Fibroblast of the conjunctiva (primary cell): ENCODE results near the gene CREB5.
"Not testable (repeated sequence)": the region's sequence is repeated elsewhere in the genome, so short reads cannot be mapped to it uniquely, and the experiment has no call there.

Experiments
- DNase-seq: peaks from one replicate; pipeline ENCODE4 v3.0.0-alpha.2; 2010; ENCODE audit warnings: low read depth

The CREB5 gene

DNA sequence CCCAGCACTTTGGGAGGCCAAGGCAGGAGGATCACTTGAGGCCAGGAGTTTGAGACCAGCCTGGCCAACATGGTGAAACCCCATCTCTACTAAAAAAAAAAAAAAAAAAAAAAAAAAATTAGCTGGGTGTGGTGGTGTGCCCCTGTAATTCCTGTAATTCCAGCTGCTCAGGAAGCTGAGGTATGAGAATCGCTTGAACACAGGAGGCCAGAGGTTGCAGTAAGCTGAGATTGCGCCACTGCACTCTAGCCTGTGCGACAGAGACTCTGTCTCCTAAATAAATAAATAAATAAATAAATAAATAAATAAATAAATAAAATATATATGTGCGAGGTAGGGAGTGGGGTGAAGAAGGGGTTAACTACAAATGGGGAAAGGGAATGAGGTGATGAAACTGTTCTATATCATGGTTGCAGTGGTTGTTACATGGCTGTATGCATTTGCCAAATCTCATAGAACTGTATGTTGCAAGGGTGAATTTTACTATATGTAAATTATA is 199.1 kb downstream of the CREB5 start:
- not testable (repeated sequence) for DNase-seq

DNA sequence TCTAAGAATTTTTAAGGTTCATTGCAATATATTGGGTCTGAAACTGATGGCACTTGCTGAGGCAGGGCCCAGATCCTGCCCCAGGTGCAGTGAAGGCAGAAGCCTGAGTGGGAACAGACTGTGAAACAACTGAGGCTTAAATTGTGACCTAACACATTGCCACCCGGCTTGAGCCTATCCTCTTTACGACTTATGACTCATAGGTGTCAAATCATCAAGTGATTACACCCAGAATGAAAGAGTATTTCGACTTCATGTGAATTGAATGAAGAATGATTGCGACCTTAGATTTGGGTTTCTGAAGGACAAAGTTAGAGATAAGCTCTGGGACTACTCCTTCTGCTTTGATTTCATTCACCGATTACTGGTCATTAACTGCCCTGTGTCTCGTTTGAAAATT is 200.9 kb downstream of the CREB5 start:
- no peak for DNase-seq

DNA sequence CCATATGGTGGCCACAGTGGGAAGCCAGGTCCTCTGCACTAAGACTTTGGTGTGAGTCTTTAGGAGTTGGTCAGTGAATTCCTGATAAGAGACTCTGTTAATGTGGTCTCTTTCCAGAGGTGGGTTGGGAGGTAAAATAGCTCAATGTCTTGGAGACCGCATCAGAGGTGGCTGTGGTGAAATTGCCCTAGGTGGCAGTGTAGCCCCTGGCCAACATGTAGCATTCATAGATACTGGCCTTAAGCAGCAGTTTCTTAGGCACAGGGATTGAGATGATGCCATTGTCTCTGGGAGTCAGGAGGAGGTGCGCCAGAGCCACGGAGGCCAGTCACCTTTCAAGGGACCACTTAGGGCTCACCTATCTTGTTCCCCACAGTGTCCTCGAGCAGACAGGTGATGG is 202.8 kb downstream of the CREB5 start:
- no peak for DNase-seq

DNA sequence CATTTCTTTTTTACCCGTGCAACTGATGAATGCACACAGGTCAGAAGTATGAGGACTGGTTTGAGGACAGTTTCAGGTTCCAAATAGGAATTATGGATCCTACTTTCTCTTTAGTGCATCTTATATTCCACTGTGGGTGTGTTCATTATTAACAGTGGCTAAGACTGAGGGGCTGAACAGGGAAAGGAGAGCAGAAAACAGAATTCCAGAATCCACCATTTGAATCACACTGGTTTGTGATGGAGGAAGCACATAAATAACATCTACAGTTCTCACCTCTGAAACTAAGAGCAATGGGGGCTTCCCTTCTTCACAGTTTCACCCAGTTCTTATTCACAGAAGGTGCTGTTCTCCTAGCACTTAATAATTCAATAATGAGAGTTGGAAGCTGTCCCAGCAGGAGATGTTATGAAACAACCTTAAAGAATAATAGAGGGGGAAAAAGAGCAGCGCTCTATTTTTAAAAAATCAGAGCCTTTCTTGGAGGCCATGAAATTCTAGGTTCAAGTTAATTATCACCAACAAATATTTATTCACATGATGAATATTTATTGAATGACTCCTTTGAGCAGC is 205.1 kb downstream of the CREB5 start:
- DNase-seq: no peak

DNA sequence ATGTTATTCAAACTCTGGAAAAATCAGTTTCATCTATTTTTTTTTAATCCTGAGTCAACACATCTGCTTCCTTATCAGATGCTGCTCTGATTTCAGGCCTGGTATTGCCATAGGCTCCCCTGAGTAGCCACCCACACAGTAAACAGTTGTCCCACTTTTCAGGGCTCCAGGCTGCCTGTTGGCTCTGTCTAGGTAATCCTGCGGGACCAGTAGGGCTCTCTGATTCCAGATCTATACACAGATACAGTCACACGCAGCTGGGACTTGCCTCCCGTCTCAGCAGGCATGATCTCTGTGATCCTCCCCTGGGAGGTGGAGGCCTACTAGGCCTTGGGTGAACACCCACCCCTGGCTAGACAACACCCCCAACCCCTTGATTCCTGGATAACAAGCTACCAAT is 206.1 kb downstream of the CREB5 start:
- DNase-seq: no peak

DNA sequence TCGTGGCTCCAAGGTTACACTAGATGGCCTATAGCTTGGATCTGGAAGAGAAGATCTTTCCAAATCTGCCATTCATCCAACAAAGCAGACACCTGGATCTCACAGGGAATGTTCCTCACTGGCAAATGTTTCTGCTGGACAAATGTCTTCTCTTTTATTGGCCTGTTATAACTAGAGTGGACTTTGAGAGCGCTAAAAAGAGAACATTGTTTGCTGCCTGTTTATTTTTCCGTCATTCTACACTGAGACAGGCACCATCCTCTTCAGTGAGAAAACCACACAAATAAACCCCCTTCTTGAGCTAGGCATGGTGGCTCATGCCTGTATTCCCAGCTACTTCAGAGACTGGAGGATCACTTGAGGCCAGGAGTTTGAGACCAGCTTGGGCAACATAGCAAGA is 206.9 kb downstream of the CREB5 start:
- no peak for DNase-seq

DNA sequence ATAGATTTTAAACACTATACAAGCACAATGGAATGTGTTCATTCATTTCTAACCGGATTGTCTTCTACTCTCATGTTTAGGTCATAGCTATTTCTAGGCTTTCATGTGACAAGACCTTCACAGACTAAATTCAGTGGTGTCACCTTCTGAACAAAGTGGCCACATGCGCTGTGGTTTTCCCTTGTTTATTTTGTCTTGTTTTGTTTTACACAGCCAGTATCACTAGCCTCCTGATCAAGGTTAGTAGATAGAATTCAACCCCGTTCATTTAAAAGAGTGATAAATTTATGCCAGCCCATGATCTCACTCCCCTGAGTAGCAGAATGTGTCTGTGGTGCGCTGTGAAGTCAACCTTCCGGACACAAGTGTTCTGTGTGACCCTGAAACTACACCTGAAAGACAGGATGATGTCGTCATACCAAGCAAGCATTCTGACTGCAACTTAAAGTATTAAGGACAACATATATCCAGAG is 209.1 kb downstream of the CREB5 start:
- DNase-seq: no peak

DNA sequence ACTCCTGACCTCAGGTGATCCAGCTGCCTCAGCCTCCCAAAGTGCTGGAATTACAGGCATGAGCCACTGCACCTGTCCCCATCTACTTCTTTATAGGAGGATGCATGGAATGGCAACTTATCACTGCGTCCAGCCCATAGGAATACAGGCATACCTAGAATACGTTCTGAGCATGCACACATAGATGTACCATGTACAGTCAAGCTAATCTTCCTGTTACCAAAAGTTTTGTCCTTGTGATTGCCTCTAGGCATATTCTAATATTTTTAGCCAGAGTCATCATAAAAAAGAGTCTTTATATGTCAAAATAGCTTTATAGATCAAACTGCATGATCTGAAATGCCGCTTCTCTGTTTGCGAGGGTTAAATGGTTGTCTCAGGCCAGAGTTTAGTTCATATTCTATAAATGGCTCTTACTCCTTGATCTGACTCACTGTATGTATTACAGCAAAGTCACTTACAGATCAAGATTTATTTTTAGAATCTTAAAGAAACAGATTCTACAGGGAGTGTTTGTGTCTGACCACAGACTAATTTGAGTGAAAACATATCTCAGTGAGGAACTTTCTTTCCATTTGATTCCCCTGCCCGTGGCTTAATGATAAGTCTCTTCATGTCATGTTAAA is 210.9 kb downstream of the CREB5 start:
- no peak for DNase-seq

DNA sequence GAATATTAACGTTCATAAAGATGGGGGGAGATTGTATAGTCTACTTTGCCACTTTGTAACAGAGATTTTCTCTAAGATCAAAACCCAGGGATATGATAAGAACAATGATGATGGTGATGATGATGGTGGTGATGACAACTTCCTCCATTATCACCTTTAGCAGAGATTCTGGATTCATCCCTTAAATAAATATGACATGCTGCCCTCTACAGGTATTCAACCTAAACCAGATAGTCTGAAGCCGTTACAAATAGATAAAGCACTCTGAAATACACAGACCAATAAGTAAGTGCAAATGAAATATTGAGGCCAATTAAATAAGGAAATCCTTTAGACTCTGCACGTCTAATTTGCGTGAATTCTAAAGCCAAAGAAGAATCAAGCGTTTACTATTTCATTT is 211.5 kb downstream of the CREB5 start:
- no peak for DNase-seq

DNA sequence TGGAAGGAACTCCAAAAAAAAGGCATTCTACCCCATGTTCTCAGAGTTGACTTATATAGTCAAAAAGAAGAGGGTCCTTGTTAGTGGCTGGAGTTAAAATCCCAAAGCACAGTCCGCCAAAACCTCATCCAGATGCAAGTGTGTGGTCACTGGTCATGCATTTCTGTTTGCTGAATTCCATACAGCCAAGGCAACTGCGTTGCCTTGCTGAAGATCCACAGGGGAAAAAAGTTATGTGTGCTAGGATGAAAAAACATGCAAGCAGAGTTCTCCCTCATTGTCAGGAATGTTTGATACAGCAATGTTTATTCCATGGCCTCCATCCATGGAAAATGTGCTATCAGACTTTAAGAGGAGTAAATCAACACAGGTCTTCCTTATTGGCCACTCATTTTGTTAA is 213.1 kb downstream of the CREB5 start:
- DNase-seq: no peak

DNA sequence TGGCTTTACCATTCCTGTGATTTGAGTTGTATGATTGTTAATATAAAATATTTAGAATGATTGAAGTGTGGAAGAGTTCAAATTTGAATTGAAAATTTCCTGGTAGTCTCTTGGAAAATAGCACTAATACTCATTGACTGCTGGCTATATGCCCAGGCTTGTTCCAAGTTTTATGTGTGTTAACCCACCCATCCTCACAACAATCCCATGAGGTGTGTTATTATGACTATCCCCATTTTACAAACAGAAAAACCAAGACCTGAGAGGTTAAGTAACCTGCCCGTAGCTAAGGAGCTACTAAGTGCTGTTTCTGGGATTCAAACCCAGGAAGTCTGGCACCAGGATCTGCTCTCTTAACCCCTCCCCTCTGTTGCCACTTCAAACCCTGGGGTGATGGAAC is 213.9 kb downstream of the CREB5 start:
- no peak for DNase-seq

DNA sequence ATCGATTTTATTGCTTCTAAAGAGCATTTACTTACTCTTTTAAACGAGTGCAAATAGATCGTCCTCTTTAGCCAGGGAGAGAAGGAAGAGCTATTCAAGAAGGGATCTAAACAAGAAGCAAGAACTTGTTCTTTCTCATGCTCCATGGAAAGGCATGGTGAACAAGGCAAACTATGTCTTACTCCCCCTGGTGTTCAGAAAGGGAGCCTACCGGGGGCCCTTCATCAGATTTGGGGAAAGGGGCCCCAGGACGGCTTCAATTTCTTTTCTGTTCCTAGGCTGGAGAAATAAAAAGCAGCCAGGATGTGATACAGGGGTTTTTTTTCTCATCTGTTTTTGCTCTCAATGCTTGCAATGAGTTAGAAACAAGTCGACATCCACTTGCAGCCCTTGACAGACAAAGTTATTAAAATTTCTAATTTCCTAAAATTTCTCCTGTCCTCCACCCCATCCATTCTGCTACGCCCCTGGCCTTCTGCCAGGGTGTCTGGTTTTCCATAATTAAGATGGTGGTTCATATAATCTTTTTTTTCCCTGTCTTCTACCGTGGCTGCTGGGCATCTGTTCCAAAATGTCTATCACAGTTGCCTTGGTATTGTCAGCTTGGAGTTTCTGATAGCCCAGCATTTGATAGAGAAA is 214.4 kb downstream of the CREB5 start:
- DNase-seq: no peak

DNA sequence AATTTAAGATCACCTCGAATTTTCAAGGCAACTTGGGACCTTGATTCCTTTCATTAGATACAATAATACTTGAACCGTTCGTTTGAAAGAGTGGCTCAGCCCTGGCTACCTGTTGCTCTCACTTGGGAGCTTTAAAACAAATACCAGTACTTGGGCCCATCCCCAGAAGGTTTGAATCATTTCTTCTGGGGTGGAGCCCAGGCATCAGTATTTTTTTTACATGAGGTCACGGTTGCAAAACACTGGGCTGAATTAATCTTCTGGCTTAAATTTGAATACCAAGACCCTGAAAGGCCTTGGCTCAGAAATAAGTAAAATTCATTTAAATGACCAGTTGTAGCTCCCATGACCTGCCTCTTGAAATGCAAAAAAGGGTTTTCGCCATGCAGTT is 214.9 kb downstream of the CREB5 start:
- peak; percentile 69 for DNase-seq

DNA sequence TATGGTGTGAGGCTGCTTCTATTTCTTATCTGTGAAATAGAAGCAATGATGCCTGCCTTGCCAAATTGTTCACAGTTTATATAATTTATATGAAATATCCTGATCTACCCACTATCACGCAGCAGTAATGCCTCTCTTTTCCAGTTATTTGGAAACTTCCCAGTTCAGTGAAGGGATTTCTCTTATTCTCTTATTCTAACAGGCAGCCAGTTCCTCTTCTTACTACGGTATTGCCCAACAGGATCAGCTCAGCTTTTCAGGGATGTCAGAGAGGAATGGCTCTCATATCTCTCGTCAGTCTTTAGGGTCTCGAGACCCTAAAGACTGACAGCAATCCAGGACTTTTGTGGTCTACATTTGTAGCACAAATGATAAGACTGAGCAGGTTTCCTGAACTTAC is 215.6 kb downstream of the CREB5 start:
- no peak for DNase-seq

DNA sequence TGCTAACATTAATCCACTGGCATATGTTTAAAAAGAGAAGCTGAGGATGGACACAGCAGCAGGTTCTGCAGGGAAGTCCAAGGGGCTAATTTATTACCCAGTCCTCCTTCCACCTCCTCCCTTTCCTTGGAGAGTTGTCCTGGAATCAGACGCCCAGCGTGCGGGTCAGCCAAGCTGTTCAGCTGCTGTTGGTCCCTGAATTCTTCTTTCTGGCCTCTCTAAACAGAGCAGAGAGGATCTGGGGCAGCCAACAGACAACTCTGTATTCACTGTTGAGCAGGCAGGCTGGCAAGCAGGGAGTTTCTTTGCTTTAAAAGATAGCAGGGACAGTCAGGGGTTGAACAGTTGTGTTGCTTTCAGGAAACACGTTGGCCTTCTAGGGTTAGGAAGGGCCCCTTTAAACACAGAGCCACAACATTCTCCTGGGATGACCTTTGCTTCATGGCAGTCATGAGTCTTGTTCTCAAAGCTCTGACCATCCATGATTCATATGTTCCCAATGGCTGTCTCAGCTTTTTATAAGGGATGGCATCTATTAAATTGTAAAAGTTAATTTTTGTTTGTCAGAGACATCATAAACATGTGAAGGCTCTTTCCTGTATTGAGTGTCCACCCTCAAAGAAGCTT is 217.0 kb downstream of the CREB5 start:
- DNase-seq: no peak

DNA sequence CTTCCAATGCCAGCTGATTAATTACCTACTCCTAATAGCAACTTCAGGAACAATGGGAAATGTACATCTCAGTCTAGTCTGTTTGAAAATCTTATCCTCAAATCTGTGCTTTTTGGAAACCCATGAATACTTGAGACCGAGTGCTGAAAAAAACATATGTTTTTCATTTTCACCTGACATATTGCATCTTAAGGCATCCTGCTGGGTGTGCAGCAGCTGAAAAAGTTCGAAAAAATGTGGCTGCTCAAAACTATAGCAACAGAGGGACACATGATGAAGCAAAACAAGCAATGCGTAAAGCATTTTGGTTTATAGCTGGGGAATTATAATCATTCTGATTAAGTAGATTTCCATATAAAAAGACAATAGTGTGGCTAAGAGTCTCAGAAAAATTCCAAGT is 218.0 kb downstream of the CREB5 start:
- DNase-seq: peak; percentile 83

DNA sequence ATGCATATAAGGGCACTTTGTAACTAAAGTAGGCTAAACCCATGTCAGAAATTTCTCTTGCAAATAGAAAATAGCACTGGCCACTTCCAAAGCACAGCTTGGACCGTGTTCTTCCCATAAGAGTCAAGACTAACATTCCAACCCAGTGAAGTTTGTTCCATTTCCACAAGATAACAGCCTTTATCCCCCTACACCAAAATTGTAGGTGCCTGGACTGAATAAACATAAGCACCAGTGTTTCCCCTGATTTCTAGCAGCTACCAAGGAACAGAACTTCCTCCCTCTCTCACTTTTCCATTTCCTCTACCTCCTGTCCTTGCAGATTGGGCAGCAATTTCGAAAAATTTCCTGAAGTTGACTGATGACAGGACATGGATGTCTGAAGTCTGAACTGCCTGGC is 219.7 kb downstream of the CREB5 start:
- DNase-seq: no peak

DNA sequence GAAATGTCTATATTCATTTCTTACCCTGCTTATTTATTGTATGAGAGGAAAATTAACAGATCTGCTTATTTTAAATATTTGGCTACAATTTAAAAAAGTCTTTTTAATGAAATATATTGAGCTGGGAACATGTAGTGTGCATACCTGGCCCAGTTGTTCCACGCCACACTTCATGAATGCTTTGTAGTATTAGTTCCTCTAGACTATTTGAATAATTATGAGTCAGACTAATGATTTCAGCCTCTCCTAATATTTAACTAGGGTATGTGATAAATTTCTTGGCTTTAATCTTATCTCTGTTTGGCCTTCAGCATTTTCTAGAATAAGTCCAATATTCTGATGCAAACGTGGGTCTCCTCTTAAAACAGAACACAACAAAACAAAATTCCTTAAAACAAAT is 226.6 kb downstream of the CREB5 start:
- no peak for DNase-seq

DNA sequence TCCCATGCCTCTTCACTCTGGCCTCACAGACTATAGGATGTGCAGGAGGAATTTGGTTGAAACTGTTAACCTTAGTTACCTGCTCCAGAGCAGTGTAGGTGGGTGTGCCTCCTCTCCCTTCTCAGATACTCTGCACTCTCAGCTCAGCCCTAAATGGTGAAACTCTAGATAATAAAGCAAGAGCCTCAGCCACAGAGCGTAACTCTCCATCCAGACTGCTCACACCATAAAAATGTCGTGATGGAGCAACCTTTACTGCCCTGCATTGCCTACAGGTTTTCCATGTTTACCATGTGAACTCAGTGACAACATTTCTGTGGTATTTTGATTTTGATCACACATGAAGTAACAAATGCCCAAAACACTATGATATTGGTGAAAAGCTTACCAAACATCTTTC is 227.7 kb downstream of the CREB5 start:
- no peak for DNase-seq

DNA sequence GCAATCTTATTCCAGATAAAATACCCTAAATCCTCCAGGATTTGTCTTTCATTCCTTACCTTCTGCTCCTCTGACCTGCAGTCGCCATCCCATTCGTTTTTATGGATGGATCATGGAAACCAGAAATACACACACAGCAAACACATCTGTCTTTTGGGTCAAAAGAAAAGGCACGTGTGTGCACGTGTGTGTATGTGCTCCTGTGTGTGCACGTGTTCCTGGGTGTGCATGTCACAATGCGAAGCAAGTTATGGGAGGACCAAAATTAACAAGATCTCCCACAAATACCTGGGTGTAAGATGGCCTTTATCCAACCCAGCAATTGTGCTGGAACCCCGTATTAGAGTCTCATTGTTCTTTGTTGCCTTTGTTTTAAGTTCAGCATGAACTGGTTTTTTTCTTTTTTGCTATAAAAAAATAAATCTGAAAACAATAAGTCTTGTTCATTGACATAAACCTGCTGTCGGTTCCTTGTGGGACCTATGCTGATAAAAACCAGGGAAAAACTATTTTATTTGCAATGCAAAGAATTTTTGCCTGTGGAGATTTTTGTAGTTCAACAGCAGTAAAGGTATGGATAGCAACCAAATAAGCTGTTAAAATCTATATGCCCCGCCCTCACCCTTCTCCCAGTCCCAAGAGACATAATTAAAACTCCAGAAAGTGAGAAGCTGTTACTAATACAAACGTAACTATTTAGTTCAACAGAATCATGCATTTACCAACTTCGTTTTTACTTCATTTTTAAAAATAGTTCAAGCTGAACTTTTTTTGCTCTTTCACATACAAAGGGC is 229.6 kb downstream of the CREB5 start:
- no peak for DNase-seq

DNA sequence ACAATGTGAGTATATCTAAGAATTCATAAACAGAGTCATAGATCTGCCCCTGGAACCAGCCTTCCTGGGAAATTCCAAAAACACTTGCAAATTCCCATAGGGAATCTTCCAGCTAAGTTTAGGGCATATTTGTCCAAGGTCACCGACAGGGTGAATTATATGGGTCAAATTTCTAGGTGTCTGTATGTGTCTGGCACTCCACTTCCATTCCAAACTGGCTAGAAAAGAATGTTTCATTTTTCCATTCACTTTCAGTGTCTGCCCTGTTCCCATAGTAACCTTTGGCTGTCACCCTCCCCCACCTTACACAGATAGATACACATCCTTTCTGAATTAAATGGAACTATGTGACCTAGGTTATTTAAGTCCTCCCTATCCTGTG is 230.9 kb downstream of the CREB5 start:
- no peak for DNase-seq

DNA sequence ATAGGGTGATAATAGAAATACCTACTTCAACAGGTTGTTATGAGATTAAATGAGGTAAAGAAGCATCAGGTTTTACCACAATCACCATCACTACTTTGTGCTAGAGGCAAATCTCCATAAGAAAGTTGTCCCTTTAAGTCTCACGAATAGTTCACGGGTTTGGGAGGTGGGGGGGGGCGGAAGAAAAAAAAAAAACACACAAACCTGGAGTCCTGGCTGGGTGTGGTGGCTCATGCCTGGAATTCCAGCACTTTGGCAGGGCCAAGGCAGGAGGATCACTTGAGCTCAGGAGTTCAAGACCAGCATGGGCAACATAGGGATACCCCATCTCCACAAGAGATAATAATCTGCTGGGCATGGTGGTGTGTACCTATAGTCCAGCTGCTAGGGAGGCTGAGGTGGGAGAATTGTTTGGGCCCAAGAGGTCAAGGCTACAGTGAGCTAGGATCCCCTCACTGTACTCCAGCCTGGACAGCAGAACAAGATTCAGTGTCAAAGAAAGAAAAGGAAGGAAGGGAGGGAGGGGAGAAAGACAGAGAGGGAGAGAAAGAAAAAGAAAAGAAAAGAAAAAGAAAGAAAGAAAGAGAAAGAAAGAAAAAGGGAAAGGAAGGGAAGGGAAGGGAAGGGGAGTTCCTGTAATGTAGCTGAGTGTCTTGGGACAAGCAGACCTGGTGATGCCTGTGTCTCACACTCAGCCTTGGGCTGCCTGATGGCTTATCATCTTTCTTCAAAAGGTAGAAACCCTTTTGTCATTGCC is 231.4 kb downstream of the CREB5 start:
- no peak for DNase-seq
